ENCODE measurements around the gene DDX42. TPM values are rescaled to one million over a fixed set of nuclear protein-coding genes. Genes with fewer than 3 reads are reported as not detected.
A peak's percentile ranks its signal among the peaks of the same experiment; 100 is the strongest.

Gene DDX42
- total RNA-seq, 2 experiments from 2014 or later = 112 to 117 TPM

GRCh38 chr17:63751806-63752205, 22.2 kb upstream of the DDX42 start:
- Mint-ChIP-seq H3K27ac (peak overlapping the region; percentile 60), H3K4me1 (ENCODE audit: low read depth) (peaks cover 18% of the 10 kb centered on the region), H3K36me3 (ENCODE audit: low read depth) (peaks cover 76% of the 10 kb centered on the region), H3K4me3 (peak overlapping the region; percentile 26), H3K27me3 (no peaks in the 10 kb centered on the region), H3K9me3 (no peaks in the 10 kb centered on the region)
- no peaks in the 10 kb centered on the region for H3K27me3 ChIP-seq (ENCODE audit: control insufficient read depth in 1 of 2, insufficient read depth in 2 of 2, low read length in 2 of 2)
- no peak overlapping the region for H3K4me3 ChIP-seq (ENCODE audit: low read length)
- POLR2A ChIA-PET = interaction anchor here (0.8 to 1.5 kb wide), 6 partner anchors 9 to 129 kb away, joined by 3 to 9 read pairs (median 6); partner anchors contain the start of genes CCDC47 and DDX42
- ATAC-seq (ENCODE audit: poor library complexity) = peak; percentile 87
- CTCF ChIA-PET = interaction anchor here (0.6 to 1.1 kb wide), 4 partner anchors 10 to 126 kb away, joined by 3 to 7 read pairs (median 4); partner anchors contain the start of gene STRADA
- H3K4me1 ChIP-seq (ENCODE audit: insufficient read depth, low read length) = peaks cover 8% of the 10 kb centered on the region
- DNase-seq = peak in 8 of 14 experiments; percentile 8 to 63 (median 37)
- peak overlapping the region; percentile 11 to 57 for H3K27ac ChIP-seq (ENCODE audit: low read depth in 1 of 2, low read length in 2 of 2)
- peaks cover 53% of the 10 kb centered on the region for H3K36me3 ChIP-seq (ENCODE audit: insufficient read depth, low read length)
- H3K9me3 ChIP-seq (ENCODE audit: control insufficient read depth in 1 of 2, insufficient read depth in 1 of 2, low read length in 2 of 2) = no peaks in the 10 kb centered on the region
- no peak for TF ChIP-seq CTCF (IDR thresholded peaks at IDR 0.05)
- intact Hi-C loops (cut with DNase I, micrococcal nuclease) = no loop called here

- H3K4me3 ChIP-seq (ENCODE audit: low read length) = no peak overlapping the region
- no peaks in the 10 kb centered on the region for H3K27me3 ChIP-seq (ENCODE audit: control insufficient read depth in 1 of 2, insufficient read depth in 2 of 2, low read length in 2 of 2)
- Mint-ChIP-seq H3K4me1 (ENCODE audit: low read depth) (peaks cover 18% of the 10 kb centered on the region), H3K27me3 (no peaks in the 10 kb centered on the region), H3K9me3 (no peaks in the 10 kb centered on the region), H3K4me3 (no peak overlapping the region), H3K27ac (peak overlapping the region; percentile 64), H3K36me3 (ENCODE audit: low read depth) (peaks cover 75% of the 10 kb centered on the region)
- intact Hi-C loops (cut with DNase I, micrococcal nuclease) = no loop called here
- H3K4me1 ChIP-seq (ENCODE audit: insufficient read depth, low read length) = peaks cover 8% of the 10 kb centered on the region
- no peak for DNase-seq
- POLR2A ChIA-PET = interaction anchor here (0.9 to 1.5 kb wide), 5 partner anchors 10 to 129 kb away, joined by 3 to 9 read pairs (median 6); partner anchors contain the start of genes CCDC47 and DDX42
- no peak overlapping the region for H3K27ac ChIP-seq (ENCODE audit: low read depth in 1 of 2, low read length in 2 of 2)
- no peak for TF ChIP-seq CTCF (IDR thresholded peaks at IDR 0.05)
- CTCF ChIA-PET = interaction anchor here (1.1 kb wide), 2 partner anchors 11 to 23 kb away, joined by 3 to 4 read pairs; partner anchors contain the start of gene STRADA
- H3K36me3 ChIP-seq (ENCODE audit: insufficient read depth, low read length) = peaks cover 48% of the 10 kb centered on the region
- no peaks in the 10 kb centered on the region for H3K9me3 ChIP-seq (ENCODE audit: control insufficient read depth in 1 of 2, insufficient read depth in 1 of 2, low read length in 2 of 2)
- no peak for ATAC-seq (ENCODE audit: poor library complexity)
Observed at GRCh38 chr17:63752707-63753106, 21.3 kb upstream of the DDX42 start.

- intact Hi-C loops (cut with DNase I, micrococcal nuclease) = no loop called here
- TF ChIP-seq CTCF (IDR thresholded peaks at IDR 0.05) = no peak
- H3K27me3 Mint-ChIP-seq = no peaks in the 10 kb centered on the region
- H3K36me3 Mint-ChIP-seq (ENCODE audit: low read depth) = peaks cover 75% of the 10 kb centered on the region
- Histone ChIP-seq H3K9me3 (ENCODE audit: control insufficient read depth in 1 of 2, insufficient read depth in 1 of 2, low read length in 2 of 2) (no peaks in the 10 kb centered on the region), H3K36me3 (ENCODE audit: insufficient read depth, low read length) (peaks cover 52% of the 10 kb centered on the region), H3K4me3 (ENCODE audit: low read length) (no peak overlapping the region), H3K27ac (ENCODE audit: low read depth in 1 of 2, low read length in 2 of 2) (no peak overlapping the region), H3K27me3 (ENCODE audit: control insufficient read depth in 1 of 2, insufficient read depth in 2 of 2, low read length in 2 of 2) (no peaks in the 10 kb centered on the region), H3K4me1 (ENCODE audit: insufficient read depth, low read length) (peaks cover 8% of the 10 kb centered on the region)
- H3K4me1 Mint-ChIP-seq (ENCODE audit: low read depth) = peaks cover 18% of the 10 kb centered on the region
- H3K4me3 Mint-ChIP-seq = no peak overlapping the region
- peak overlapping the region; percentile 64 for H3K27ac Mint-ChIP-seq
- ATAC-seq (ENCODE audit: poor library complexity) (no peak), DNase-seq (no peak)
- POLR2A ChIA-PET = interaction anchor here (1.0 to 1.5 kb wide), 3 partner anchors 11 to 59 kb away, joined by 3 to 9 read pairs (median 6); no protein-coding TSS in a partner anchor
- CTCF ChIA-PET = no interaction called here
- H3K9me3 Mint-ChIP-seq = no peaks in the 10 kb centered on the region
Observed at GRCh38 chr17:63753215-63753614, 20.8 kb upstream of the DDX42 start.

All from CD4-positive, alpha-beta T cell (primary cell).